HG02884 (cell line): ENCODE measurements around the gene DECR2.

Experiments
- ATAC-seq: cut with Tn5 transposase; IDR thresholded peaks from one replicate; pipeline ENCODE4 v1.9.1; 2021; ENCODE audit warnings: mild to moderate bottlenecking, moderate library complexity; ENCODE audit not compliant: unreplicated experiment

Gene DECR2

GRCh38 chr16:427250-427649 lies 25.6 kb downstream of the DECR2 start:
- ATAC-seq, result no peak

DNA sequence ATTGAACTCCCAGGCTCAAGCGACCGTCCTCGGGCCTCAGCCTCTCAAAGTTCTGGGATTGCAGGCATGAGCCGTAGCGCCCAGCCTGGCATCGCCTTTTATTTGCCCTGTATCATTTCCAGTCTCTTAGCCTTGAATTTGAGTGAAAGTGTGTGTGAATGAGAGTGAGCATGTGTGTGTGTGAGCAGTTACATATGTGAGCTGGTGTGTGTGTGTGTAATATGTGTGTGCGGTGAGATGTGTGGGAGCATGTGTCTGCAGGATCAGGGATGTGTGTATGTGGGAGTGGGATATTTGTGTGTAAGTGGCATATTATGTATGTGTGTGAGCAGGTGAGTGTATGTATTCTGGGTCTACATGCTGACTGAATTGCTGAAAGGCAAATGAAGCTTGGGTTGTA lies 29.2 kb downstream of the DECR2 start:
- ATAC-seq, result no peak

- ATAC-seq, result no peak
These were observed 38.9 kb downstream of the DECR2 start for GRCh38 chr16:440627-441026.

- no peak for ATAC-seq
These were observed 39.8 kb downstream of the DECR2 start for GRCh38 chr16:441447-441846.

DNA sequence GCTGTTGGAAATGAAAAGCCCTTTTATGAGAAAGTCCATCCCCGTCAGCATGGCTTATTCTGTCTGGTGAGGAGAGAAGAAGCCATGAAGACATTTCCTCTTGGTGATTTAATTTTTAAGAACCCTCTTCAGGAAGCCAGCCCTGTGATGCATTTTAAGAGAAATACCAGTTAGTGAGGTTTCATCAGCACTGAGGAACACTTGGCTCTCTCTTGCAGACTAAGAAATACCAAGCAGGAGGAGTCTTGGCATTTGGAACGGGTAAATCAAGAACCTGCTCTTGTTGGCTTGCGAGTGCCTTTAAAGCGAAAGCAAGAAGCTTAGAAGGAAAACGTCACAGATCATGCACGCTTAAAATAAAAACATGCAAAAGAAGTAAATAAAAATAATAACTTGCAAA lies 41.3 kb downstream of the DECR2 start:
- no peak for ATAC-seq

DNA sequence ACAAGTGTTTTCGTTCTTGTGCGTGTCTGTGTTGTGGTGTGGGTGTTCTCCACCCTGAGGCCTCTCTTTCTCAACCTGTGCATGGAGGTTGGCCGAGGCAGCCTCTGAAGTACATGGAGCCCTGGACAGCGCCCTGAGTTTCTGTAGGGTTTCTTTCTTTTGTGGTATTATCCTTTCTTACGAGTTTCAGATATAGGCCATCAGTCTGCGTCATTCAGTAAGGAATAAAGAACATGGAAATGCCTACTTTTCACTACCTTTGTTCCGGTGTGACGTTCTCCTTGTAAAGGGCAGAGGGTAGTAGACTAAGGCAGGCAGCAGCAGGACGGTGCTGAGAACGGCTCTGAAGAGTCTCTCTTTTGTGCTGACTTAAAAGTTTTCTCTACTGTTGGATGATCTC lies 42.3 kb downstream of the DECR2 start:
- no peak for ATAC-seq

GRCh38 chr16:445566-445965 lies 43.9 kb downstream of the DECR2 start:
- ATAC-seq, result no peak

- no peak for ATAC-seq
These were observed 48.7 kb downstream of the DECR2 start for GRCh38 chr16:450385-450784.

GRCh38 chr16:450785-451512 lies 49.3 kb downstream of the DECR2 start:
- ATAC-seq, result no peak

GRCh38 chr16:454397-454940 lies 52.8 kb downstream of the DECR2 start:
- ATAC-seq, result no peak

DNA sequence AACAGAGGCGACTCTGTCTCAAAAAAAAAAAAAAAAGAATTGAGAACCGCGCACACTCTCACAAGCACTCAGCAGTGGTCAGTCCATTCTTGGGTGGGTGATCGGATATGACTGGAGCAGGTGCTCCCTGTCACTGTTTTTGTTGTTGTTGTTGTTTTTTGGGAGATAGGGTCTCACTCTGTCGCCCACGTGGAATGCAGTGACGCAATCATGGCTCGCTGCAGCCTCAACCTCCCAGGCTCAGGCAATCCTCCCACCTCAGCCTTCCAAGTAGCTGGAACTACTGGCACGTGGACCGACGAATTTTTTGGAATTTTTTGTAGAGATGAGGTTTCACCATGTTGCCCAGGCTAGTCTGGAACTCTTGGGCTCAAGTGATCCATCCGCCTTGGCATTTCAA lies 53.8 kb downstream of the DECR2 start:
- no peak for ATAC-seq

GRCh38 chr16:456891-457483 lies 55.3 kb downstream of the DECR2 start:
- ATAC-seq, result no peak

- ATAC-seq, result no peak
These were observed 56.2 kb downstream of the DECR2 start for GRCh38 chr16:457732-458400.

DNA sequence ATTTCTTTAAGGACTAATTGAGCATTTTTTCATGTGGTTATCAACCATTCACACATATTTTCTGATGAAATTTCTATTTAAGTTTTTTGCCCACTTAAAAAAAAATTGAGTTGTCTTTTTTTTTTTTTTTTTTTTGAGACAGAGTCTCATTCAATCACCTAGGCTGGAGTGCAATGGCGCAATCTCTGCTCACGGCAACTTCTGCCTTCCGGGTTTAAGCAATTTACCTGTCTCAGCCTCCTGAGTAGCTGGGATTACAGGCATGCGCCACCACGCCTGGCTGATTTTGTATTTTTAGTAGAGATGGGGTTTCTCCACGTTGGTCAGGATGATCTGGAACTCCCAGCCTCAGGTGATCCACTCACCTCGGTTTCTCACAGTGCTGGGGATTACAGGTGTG lies 58.1 kb downstream of the DECR2 start:
- no peak for ATAC-seq

GRCh38 chr16:460787-461186 lies 59.1 kb downstream of the DECR2 start:
- no peak for ATAC-seq
